Esophagus mucosa (tissue), 1 donor: ENCODE measurements around the gene AMBP. TPM values are rescaled to one million over a fixed set of nuclear protein-coding genes. Genes with fewer than 3 reads are reported as not detected.

ENCODE experiments used
- ATAC-seq: fragments of 200-7000 bp; cut with Tn5 transposase; one replicate; pipeline ENCODE4 v1.9.1; 2020
- total RNA-seq: library from RNA; stranded (reverse); gene quantifications from one replicate; pipeline ENCODE4 v1.2.4, GENCODE V29; 2023
- donor health status: DM: yes; HTN: yes; CAD: no.

The AMBP gene
- total RNA-seq, 1 donor from 2014 or later = 0.44 TPM

GRCh38 chr9:114072184-114073140 lies 5.6 kb downstream of the AMBP start:
- peak; percentile 60 for ATAC-seq

GRCh38 chr9:114071197-114071795 lies 6.8 kb downstream of the AMBP start:
- ATAC-seq = peak; percentile 76

GRCh38 chr9:114070188-114071103 lies 7.7 kb downstream of the AMBP start:
- peak; percentile 33 for ATAC-seq

GRCh38 chr9:114069476-114070187 lies 8.5 kb downstream of the AMBP start:
- ATAC-seq = no peak

GRCh38 chr9:114065304-114065703 lies 12.8 kb downstream of the AMBP start:
- no peak for ATAC-seq

DNA sequence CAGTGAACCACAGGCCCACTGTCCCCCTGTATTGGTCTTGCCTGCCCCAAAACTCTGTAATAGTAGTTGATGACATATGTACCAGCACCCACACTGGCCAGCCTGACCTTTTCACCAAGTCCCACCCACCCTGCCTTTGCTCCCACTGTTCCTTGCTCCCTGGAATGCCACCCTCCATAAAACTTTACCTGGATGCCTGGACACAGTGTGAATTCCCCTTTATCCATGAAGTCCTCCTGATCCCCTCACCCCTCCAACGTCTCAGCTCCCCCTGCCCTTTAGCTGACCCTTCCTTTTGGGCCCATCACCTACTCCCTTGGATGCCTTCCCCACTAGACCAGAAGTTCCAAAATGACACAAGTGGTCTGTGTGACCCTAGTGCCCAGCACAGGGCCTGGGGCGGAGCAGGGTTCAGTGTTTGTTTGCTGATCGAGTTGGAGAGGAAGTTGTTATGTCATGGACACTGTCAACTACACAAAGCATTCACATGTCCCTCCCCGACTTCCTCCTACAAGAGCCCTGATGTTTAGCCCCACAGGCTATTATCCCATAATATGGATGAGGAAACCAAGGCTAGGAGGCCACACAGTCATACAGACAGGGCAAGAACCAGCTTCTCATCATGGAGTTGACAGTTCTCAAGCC lies 16.1 kb downstream of the AMBP start:
- ATAC-seq = no peak

GRCh38 chr9:114061292-114061691 lies 16.8 kb downstream of the AMBP start:
- ATAC-seq = no peak

GRCh38 chr9:114060711-114061110 lies 17.4 kb downstream of the AMBP start:
- no peak for ATAC-seq

DNA sequence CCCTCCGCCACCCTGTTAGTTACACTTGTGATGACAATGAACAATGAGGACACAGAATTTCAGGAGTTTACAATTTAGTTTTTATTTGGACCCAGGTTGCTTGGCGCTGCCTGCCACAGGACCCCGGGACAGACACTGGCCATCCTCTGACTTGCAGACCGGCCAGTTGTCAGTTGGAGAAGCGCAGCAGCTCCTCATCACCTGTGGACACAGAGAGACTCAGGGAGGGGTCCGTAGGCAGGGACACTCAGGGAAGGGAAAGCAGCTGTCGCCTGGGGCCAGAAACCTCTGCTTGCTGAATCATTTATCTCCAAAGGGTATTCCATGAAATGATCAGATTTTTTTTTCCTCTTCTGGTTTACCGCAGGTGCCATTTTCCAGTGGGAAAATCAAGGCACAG lies 18.0 kb downstream of the AMBP start:
- no peak for ATAC-seq

- ATAC-seq = no peak
Observed at GRCh38 chr9:114059047-114059803, 18.9 kb downstream of the AMBP start.

GRCh38 chr9:114058688-114059046 lies 19.4 kb downstream of the AMBP start:
- no peak for ATAC-seq

DNA sequence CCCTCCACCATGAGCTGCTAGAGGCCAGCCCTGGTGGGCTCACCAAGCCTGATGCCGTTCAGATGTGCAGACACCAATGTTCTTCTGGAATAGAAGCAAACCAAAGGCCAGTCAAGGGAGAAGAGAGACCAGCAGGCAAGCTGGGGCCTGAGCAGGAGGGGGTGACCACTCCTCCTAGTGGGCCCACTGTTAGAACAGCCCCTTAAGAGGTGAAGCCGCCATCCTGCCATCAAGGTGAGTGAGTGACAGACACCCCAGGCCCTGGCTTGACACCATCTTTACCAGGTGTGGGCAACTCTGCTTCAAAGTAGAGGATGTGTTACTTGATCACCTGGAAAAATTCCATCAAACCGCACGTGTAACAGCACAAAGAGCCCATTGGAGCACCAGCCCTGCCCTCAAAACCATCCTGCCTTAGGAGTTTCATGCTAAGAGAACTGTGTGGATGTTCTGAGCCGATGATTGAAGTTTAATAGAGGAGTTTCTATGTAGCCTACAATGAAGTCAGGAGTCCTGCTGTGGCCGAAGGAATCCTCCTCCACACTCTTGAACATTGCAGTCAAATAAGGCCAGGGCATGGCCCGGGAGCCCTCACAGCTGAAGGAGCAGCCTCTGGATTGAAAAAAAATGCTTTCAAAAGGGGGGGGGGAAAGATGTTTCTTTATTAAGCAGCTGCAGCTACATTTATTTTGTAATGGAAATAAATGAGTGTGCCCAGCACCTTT lies 20.8 kb downstream of the AMBP start:
- ATAC-seq = no peak

GRCh38 chr9:114056527-114056926 lies 21.6 kb downstream of the AMBP start:
- peak; percentile 20 for ATAC-seq

- ATAC-seq = no peak
Observed at GRCh38 chr9:114055894-114056293, 22.2 kb downstream of the AMBP start.

DNA sequence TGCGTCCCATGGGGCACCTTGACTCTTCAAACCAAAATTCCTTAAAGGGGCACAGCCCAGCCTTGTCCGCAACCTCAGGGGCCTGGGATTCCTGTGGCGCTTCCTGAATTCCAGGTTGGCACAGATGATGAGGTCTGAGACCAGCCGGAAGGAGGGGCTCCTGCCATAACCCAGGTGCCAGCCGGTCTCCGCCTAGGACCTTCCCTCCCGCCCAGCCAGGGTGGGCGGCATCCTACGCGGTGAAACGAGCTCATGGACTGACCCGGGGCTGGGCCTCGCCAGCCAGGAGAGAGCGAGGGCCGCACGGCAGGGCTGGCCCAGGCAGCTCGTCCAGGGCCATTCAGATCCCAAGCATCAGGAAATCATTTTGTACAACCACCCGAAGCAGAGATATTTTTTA lies 23.0 kb downstream of the AMBP start:
- no peak for ATAC-seq

GRCh38 chr9:114054191-114054690 lies 23.9 kb downstream of the AMBP start:
- ATAC-seq = no peak

DNA sequence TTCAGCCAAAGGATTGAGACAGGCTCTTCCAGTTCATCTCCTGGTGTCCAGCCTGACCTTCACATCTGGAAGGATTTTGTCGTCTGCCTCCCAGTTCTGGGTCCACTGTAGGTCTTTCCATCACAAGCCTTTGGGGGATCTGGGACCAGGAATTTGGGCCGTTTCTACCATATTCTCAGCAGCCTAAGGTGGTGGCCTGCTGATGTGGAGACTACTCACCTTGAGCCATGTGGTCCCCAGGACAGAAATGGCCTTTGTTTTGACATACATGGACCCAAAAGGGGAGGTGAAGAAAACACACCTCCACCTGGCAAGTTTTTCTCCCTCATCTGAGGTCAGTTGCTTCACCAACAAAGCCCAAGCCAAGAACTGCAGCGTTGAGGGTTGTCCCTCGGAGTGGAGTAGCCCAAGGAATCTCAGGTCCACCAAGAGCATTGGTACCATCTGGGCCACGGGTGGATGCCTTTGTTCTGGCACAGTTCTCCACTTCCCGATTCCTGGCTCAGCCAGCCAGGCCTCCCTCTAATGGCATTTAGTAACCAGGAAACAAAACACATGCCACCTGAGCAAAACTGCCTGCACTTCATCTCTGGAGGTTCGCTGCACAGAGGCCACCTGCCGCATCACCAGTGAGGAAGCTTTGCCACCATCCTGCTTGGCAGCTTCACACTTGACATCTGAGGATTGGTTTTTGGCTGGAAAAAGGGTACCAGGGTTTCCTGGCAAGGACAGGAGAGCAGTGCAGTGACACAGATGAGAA lies 24.7 kb downstream of the AMBP start:
- no peak for ATAC-seq

DNA sequence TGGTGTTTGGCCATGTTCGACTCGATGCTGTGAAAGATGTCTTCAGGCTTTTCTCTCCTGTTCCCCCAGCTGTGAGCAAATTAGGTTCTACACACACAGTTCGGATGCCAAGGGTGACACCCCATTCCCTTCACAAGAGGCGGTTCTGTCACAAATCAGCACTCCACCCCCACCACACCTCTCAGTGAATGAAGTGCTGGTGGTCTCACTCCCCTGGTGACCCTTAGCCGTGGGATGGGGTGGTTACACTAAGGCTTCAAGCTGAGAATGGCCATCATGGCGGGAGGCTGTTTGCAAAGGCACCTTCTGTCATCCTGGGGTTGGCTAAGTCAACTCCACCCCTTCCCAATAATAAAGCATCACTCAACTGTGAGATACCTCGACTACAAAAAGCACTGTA lies 26.4 kb downstream of the AMBP start:
- ATAC-seq = no peak

DNA sequence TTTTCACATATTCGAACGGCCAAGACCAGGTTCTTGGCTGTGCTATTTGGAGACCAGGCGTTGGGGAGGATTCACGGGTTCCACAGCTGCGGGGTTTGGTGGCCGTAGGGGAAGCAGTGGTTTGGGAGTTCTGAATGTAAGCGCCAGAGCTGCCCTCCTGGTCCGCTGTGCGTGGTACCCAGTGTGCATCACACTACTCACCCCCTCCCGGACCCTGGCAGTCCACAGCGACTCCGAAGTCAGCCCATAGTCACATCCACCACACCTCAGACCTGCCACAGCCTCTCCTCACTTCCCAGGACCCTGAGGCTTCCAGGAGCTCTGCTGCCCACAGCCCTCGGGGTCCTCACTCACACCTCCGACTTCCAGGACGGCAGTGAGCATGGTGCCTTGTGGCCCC lies 26.8 kb downstream of the AMBP start:
- no peak for ATAC-seq
